Naive thymus-derived CD4-positive, alpha-beta T cell (primary cell): ENCODE data around the gene ZNF2. TPM values are rescaled to one million over a fixed set of nuclear protein-coding genes. Genes with fewer than 3 reads are reported as not detected.
"Not testable (repeated sequence)": the region's sequence is repeated elsewhere in the genome, so short reads cannot be mapped to it uniquely, and the experiment has no call there.

ENCODE experiments used
- ATAC-seq: fragments of 150-1000 bp; cut with Tn5 transposase; 2 replicates; pipeline ENCODE4 v1.10.0; 2021; ENCODE audit warnings: mild to moderate bottlenecking, moderate library complexity
- CTCF ChIA-PET: fragments of 350-600 bp; sonication (Branson Sonifier 250); formaldehyde crosslinking; loops from one replicate; lab custom pipeline; 2021; ENCODE audit warnings: antibody characterized with exemption; lab: Charles Lee
- POLR2A ChIA-PET: fragments of 350-600 bp; sonication (Branson Sonifier 250); formaldehyde crosslinking; loops from one replicate; lab custom pipeline; 2021; ENCODE audit warnings: antibody characterized with exemption, inconsistent platforms; lab: Charles Lee
- DNase-seq, 9 donors: peaks; one replicate each; pipeline versions ENCODE4 v3.0.0 to v3.0.0-alpha.2; 2020 to 2022; ENCODE audit warnings: mixed read lengths in 1 of 9
- H3K27ac ChIP-seq: one replicate; pipeline ENCODE4 v1.7.0; 2013; ENCODE audit warnings: mild to moderate bottlenecking, low read depth, low read length, moderate library complexity
- H3K27me3 ChIP-seq, 2 donors: one replicate each; pipeline ENCODE4 v1.7.0; 2013; ENCODE audit warnings: low read length in 2 of 2, mild to moderate bottlenecking in 2 of 2, moderate library complexity in 2 of 2; ENCODE audit not compliant: control insufficient read depth in 2 of 2, insufficient read depth in 2 of 2
- H3K36me3 ChIP-seq, 3 experiments: 1 replicate in 2 of 3; 2 replicates in 1 of 3; pipeline ENCODE4 v1.7.0; 2013; ENCODE audit warnings: low read length in 3 of 3, mild to moderate bottlenecking in 3 of 3, moderate library complexity in 1 of 3; ENCODE audit not compliant: insufficient read depth in 3 of 3, control insufficient read depth in 2 of 3
- H3K4me1 ChIP-seq, 2 donors: one replicate each; pipeline ENCODE4 v1.7.0; 2013; ENCODE audit warnings: low read length in 2 of 2, mild to moderate bottlenecking in 2 of 2, moderate library complexity in 1 of 2; ENCODE audit not compliant: control insufficient read depth in 2 of 2, insufficient read depth in 2 of 2
- H3K4me3 ChIP-seq: 2 replicates; pipeline ENCODE4 v1.7.0; 2013; ENCODE audit warnings: mild to moderate bottlenecking, low read length
- H3K9me3 ChIP-seq, 3 experiments: 1 replicate in 2 of 3; 2 replicates in 1 of 3; pipeline ENCODE4 v1.7.0; 2013; ENCODE audit warnings: low read length in 3 of 3; ENCODE audit not compliant: control insufficient read depth in 2 of 3
- H3K27ac Mint-ChIP-seq, 9 donors: one replicate each; pipeline ENCODE4 v1.8.0; 2020 to 2022; ENCODE audit warnings: mixed read lengths in 9 of 9, mild to moderate bottlenecking in 8 of 9, moderate library complexity in 5 of 9, inconsistent platforms in 2 of 9
- H3K27me3 Mint-ChIP-seq, 5 donors: one replicate each; pipeline ENCODE4 v1.8.0; 2021 to 2022; ENCODE audit warnings: mixed read lengths in 5 of 5, mild to moderate bottlenecking in 1 of 5
- H3K36me3 Mint-ChIP-seq, 5 donors: one replicate each; pipeline ENCODE4 v1.8.0; 2020 to 2022; ENCODE audit warnings: mixed read lengths in 5 of 5, mild to moderate bottlenecking in 3 of 5, inconsistent platforms in 1 of 5
- H3K4me1 Mint-ChIP-seq, 7 donors: one replicate each; pipeline ENCODE4 v1.8.0; 2020 to 2022; ENCODE audit warnings: mixed read lengths in 7 of 7, mild to moderate bottlenecking in 3 of 7, inconsistent platforms in 1 of 7
- H3K4me3 Mint-ChIP-seq, 10 donors: one replicate each; pipeline ENCODE4 v1.8.0; 2020 to 2022; ENCODE audit warnings: mild to moderate bottlenecking in 10 of 10, mixed read lengths in 10 of 10, moderate library complexity in 6 of 10, inconsistent platforms in 2 of 10
- H3K9me3 Mint-ChIP-seq, 11 donors: one replicate each; pipeline ENCODE4 v1.8.0; 2020 to 2022; ENCODE audit warnings: mixed read lengths in 11 of 11, mild to moderate bottlenecking in 4 of 11, inconsistent platforms in 1 of 11, moderate library complexity in 1 of 11
- intact Hi-C, 2 donors: fragments of 100-400 bp; cut with micrococcal nuclease; formaldehyde crosslinking; loops; one replicate each; pipeline ENCODE4 v1.15.1; 2023
- polyA plus RNA-seq, 2 donors: library from polyadenylated mRNA; unstranded; fragments of 300-500 nt; fragmentation: Illumina TruSeq; gene quantifications; one replicate each; pipeline ENCODE4 v1.2.3, GENCODE V29; 2021
- total RNA-seq, 6 experiments: library from RNA in 5 of 6; stranded (reverse) in 5 of 6; gene quantifications; 1 replicate in 5 of 6; 2 replicates in 1 of 6; pipeline ENCODE4 v1.2.3 and lab custom pipeline; 2021 to 2026

ZNF2 gene
- total and polyA plus RNA-seq, 7 experiments from 2014 or later = 1.5 to 10.2 (median 3.4) TPM

DNA sequence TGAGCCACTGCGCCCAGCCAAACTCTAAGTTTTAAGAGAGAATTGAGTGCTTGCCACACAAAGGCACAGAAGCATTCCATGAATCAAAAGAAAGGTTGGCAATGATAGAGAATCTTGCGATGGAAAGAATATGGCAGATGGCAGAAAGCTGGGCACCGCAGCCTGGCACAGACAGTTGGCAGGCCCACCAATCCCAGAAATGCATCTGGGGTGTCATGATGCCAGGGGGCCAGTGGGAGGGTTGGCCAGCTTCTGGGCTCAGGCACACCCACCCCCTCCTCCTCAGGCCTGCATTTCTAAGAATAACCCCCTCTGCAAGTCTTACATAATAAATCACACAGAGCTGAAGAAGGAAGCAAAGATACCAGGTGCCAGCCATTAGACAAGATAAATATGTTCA lies 19.6 kb downstream of the ZNF2 start:
- DNase-seq (no peak), ATAC-seq (no peak)
- Mint-ChIP-seq H3K9me3 (peaks cover 11 to 62% (median 37%) of the 10 kb centered on the region in 11 donors), H3K27ac (peak overlapping the region in 1 of 9 donors; percentile 77), H3K4me1 (no peaks in the 10 kb centered on the region), H3K27me3 (peaks cover 0 to 7% (median 5%) of the 10 kb centered on the region in 5 donors), H3K4me3 (no peak overlapping the region), H3K36me3 (peaks cover 24 to 50% (median 39%) of the 10 kb centered on the region in 5 donors)
- Histone ChIP-seq H3K9me3 (peaks cover 0 to 43% (median 0%) of the 10 kb centered on the region in 3 experiments), H3K27me3 (peaks cover 0 to 3% of the 10 kb centered on the region in 2 donors), H3K4me3 (no peak overlapping the region), H3K36me3 (peaks cover 6 to 31% (median 15%) of the 10 kb centered on the region in 3 experiments), H3K27ac (no peak overlapping the region), H3K4me1 (no peaks in the 10 kb centered on the region)
- CTCF ChIA-PET = no interaction called here
- POLR2A ChIA-PET = no interaction called here
- intact Hi-C loops = no loop called here

DNA sequence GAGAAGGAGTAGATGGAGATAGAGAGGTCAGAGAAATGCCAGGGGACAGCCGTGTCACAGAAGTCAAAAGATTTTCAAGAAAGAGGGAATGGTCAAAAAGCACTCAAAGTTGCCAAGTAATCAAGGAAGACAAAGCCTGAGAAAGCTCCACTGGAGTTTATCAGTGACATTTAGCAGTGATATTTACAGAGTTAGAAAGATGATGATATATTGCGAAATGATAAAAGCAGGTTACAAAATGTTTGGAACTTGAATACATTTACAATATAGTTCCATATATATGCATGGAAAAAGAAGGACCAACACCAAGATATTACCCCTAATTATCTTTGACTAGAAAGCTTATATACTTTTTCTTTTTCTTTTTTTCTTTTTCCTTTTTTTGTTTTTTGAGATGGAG lies 20.4 kb downstream of the ZNF2 start:
- peaks cover 6 to 24% (median 10%) of the 10 kb centered on the region in 3 experiments for H3K36me3 ChIP-seq
- Mint-ChIP-seq H3K36me3 (peaks cover 19 to 46% (median 31%) of the 10 kb centered on the region in 5 donors), H3K4me3 (no peak overlapping the region), H3K27ac (no peak overlapping the region), H3K9me3 (peaks cover 6 to 54% (median 31%) of the 10 kb centered on the region in 11 donors), H3K4me1 (no peaks in the 10 kb centered on the region), H3K27me3 (peaks cover 0 to 12% (median 9%) of the 10 kb centered on the region in 5 donors)
- ChIA-PET CTCF (no interaction called here), POLR2A (no interaction called here)
- no peak overlapping the region for H3K4me3 ChIP-seq
- no peak for DNase-seq
- no peaks in the 10 kb centered on the region for H3K4me1 ChIP-seq
- no peak for ATAC-seq
- intact Hi-C loops = no loop called here
- peaks cover 0 to 3% of the 10 kb centered on the region in 2 donors for H3K27me3 ChIP-seq
- peaks cover 0 to 36% (median 0%) of the 10 kb centered on the region in 3 experiments for H3K9me3 ChIP-seq
- no peak overlapping the region for H3K27ac ChIP-seq

DNA sequence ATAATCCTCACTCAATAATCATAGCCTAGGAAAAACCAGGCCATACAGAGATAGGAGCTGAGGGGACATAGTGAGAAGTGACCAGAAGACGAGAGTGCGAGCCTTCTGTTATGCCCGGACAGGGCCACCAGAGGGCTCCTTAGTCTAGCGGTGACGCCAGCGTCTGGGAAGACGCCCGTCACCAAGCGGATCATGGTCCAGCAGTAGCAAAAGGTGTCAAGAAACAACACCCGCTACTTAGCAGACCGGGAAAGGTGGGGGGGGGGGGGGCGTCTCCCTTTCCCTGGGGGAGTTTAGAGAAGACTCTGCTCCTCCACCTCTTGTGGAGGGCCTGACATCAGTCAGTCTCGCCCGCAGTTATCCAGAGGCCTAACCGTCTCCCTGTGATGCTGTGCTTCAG lies 27.3 kb downstream of the ZNF2 start:
- H3K4me1 ChIP-seq, H3K36me3 Mint-ChIP-seq, CTCF ChIA-PET, H3K27ac Mint-ChIP-seq, H3K27me3 ChIP-seq, ATAC-seq, H3K9me3 ChIP-seq, H3K27ac ChIP-seq, H3K36me3 ChIP-seq, POLR2A ChIA-PET, H3K4me1 Mint-ChIP-seq, H3K4me3 Mint-ChIP-seq, H3K9me3 Mint-ChIP-seq, H3K4me3 ChIP-seq: not testable (repeated sequence)
- peaks cover 3 to 28% (median 20%) of the 10 kb centered on the region in 5 donors for H3K27me3 Mint-ChIP-seq
- intact Hi-C loops = loop anchor here in 1 of 2 donors (1.0 to 10.0 kb wide), 2 partner anchors 14 to 122 kb away; partner anchors contain the start of gene ZNF892
- peak in 6 of 9 donors; percentile 13 to 38 (median 20) for DNase-seq

DNA sequence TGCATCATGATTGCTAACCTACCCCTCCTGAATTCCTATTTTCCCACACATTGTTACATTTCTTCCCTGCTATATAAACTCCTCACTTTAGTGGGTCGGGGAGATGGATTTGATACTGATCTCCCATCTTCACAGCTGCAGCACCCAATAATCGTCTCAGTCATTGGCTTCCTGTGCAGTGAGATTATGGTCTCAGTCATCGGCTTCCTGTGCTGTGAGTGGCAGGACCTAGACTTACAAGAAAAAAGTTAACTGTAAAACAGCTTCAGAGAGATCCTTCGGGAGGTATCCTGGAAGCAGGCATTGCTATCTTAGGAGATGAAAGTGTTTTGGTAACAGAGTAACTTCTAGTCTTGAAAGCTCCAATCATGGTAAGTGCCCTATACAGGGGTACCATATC lies 38.3 kb downstream of the ZNF2 start:
- Mint-ChIP-seq H3K4me3 (no peak overlapping the region), H3K27me3 (peaks cover 0 to 4% (median 2%) of the 10 kb centered on the region in 5 donors), H3K4me1 (peaks cover 10 to 26% (median 20%) of the 10 kb centered on the region in 7 donors), H3K36me3 (peaks cover 3 to 13% (median 10%) of the 10 kb centered on the region in 5 donors), H3K9me3 (peaks cover 0 to 15% (median 2%) of the 10 kb centered on the region in 11 donors), H3K27ac (no peak overlapping the region)
- H3K4me3 ChIP-seq = no peak overlapping the region
- no peak overlapping the region for H3K27ac ChIP-seq
- ATAC-seq (no peak), DNase-seq (no peak)
- peaks cover 0 to 6% (median 0%) of the 10 kb centered on the region in 3 experiments for H3K36me3 ChIP-seq
- intact Hi-C loops = no loop called here
- POLR2A ChIA-PET = no interaction called here
- H3K9me3 ChIP-seq = no peaks in the 10 kb centered on the region
- H3K4me1 ChIP-seq = peaks cover 7 to 9% of the 10 kb centered on the region in 2 donors
- CTCF ChIA-PET = no interaction called here
- H3K27me3 ChIP-seq = no peaks in the 10 kb centered on the region

DNA sequence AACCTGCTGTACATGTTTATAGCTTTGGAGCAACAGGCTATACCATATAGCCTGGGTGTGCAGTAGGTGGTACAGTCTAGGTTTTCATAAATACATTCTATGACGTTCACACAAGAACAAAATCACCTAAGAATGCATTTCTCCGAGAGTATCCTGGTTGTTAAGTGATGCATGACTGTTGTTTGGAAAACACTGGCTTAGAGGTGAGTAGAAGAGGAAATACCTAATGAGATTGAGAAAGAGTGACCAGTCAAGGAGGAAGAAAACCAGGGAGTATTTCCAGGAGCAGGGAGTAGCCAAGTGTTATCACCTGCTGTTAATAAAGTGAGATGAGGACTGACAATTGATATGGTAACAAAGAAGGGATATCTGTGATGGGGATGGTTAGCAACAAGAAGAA lies 38.8 kb downstream of the ZNF2 start:
- H3K36me3 Mint-ChIP-seq = peaks cover 8 to 18% (median 15%) of the 10 kb centered on the region in 5 donors
- Histone ChIP-seq H3K4me1 (peaks cover 7 to 9% of the 10 kb centered on the region in 2 donors), H3K27me3 (no peaks in the 10 kb centered on the region), H3K36me3 (peaks cover 0 to 6% (median 0%) of the 10 kb centered on the region in 3 experiments), H3K27ac (no peak overlapping the region), H3K4me3 (no peak overlapping the region), H3K9me3 (no peaks in the 10 kb centered on the region)
- POLR2A ChIA-PET = no interaction called here
- peak overlapping the region in 2 of 10 donors; percentile 10 to 45 for H3K4me3 Mint-ChIP-seq
- H3K27ac Mint-ChIP-seq = no peak overlapping the region
- H3K9me3 Mint-ChIP-seq = peaks cover 0 to 20% (median 6%) of the 10 kb centered on the region in 11 donors
- intact Hi-C loops = no loop called here
- CTCF ChIA-PET = no interaction called here
- ATAC-seq (no peak), DNase-seq (no peak)
- peaks cover 14 to 31% (median 24%) of the 10 kb centered on the region in 7 donors for H3K4me1 Mint-ChIP-seq
- peaks cover 0 to 4% (median 0%) of the 10 kb centered on the region in 5 donors for H3K27me3 Mint-ChIP-seq

DNA sequence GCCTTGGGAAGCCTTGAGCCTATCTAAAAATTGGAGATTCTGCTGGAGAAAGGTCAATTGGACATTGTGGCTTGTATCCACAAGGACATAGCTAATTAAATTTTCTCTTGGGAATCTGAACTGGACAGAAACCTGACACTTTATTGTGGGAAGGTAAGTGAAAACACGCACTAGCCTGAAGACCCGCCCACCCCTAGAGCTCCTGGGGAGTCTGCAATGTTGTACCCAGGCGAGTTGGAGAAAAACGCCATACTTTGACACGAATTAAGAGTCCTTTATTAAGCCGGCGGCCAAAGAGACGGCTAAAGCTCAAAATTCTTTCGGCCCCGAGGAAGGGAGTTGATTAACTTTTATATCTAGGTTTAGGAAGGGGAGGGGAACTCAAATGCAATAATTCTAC lies 40.5 kb downstream of the ZNF2 start:
- Mint-ChIP-seq H3K4me1 (peaks cover 17 to 37% (median 27%) of the 10 kb centered on the region in 7 donors), H3K27me3 (no peaks in the 10 kb centered on the region), H3K27ac (no peak overlapping the region), H3K9me3 (peaks cover 4 to 25% (median 17%) of the 10 kb centered on the region in 11 donors), H3K4me3 (peak overlapping the region; percentile 92 to 96 (median 94)), H3K36me3 (peaks cover 19 to 32% (median 28%) of the 10 kb centered on the region in 5 donors)
- DNase-seq (no peak), ATAC-seq (no peak)
- Histone ChIP-seq H3K27ac (no peak overlapping the region), H3K27me3 (no peaks in the 10 kb centered on the region), H3K4me1 (peaks cover 7 to 9% of the 10 kb centered on the region in 2 donors), H3K9me3 (peaks cover 0 to under 1% (median 0%) of the 10 kb centered on the region in 3 experiments), H3K36me3 (peaks cover 0 to 11% (median 3%) of the 10 kb centered on the region in 3 experiments), H3K4me3 (no peak overlapping the region)
- ChIA-PET CTCF (interaction anchor here (0.5 kb wide), 1 partner anchor 298 kb away, joined by 3 read pairs; no protein-coding TSS in a partner anchor), POLR2A (interaction anchor here (0.7 to 1.5 kb wide), 4 partner anchors 40 to 127 kb away, joined by 3 to 4 read pairs (median 3); partner anchors contain the start of genes MRPS5 and ZNF2)
- intact Hi-C loops = loop anchor here in 1 of 2 donors (5.0 kb wide), 1 partner anchor 129 kb away; no protein-coding TSS in a partner anchor
